ENCODE results near the gene EMILIN1.
A peak's percentile ranks its signal among the peaks of the same experiment; 100 is the strongest.
"Not testable (repeated sequence)": the region's sequence is repeated elsewhere in the genome, so short reads cannot be mapped to it uniquely, and the experiment has no call there.

The EMILIN1 gene

DNA sequence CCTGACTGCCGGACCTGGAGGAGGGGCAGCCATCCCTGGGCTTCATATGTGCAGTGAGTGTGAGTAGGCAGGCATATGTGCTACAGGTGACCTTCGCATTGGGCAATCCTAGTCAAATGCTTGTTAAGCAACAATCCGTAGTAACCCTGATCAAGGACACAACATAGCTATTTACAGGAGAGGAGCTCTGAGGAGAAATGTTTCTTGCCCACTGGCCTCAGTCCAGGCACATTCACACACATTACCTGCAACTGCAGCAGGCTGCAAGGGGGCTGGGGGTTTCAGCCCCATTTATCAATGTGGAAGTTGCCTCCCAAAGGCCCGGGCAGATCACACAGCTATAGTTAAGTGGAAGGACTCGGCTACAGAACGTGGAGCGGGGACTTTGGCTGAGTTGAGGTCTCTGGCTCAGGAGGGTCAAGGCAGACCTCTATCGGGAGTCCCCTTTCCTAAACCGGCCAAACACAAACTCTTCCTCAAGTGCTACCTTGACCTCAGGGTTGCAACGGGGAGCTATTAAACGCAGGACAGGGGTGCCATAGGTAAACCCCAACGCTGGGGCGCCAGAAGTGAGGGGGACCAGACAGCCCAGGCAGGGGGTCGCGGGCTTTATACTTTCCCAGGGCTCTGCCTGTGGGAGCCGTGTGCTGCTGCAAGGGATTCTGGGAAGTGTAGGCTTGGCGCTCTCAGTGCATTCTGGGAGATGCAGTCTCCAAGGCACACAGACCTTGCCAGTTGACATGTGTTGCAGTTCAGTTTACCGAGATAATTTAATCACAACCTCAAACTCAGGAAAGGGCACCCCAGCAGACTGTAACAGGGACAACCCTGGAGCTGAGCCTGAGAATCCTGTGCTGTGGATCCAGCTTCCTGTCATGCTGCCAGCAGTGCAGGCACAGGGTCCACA lies 17.6 kb downstream of the EMILIN1 start:
- DNase-seq = peak; percentile 54 to 77

DNA sequence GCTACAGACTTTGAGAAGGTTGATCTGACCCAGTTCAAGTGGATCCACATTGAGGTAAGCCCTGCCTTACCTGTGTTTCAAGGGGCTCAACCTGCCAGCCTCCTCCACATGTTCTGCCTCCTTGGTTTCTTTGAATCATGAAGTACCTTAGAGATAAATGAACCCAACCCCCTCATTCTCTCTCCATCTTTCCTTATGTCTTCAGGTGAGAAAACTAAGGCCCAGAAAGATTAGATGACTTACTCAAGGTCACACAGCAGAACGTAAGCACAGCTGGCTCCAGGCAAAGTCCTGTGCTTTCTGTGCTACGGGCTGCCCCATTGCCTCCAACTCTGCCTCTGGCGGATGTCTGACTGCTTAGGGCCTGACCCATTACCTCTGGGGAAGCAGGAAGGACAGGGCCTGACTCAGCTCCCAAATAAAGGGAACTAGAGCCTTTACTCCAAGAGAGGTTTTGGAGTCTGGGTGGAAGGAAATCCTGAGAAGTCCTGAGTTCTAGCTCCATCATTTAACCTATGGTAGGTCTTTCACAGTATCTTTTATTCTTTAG lies 18.4 kb downstream of the EMILIN1 start:
- DNase-seq = no peak

DNA sequence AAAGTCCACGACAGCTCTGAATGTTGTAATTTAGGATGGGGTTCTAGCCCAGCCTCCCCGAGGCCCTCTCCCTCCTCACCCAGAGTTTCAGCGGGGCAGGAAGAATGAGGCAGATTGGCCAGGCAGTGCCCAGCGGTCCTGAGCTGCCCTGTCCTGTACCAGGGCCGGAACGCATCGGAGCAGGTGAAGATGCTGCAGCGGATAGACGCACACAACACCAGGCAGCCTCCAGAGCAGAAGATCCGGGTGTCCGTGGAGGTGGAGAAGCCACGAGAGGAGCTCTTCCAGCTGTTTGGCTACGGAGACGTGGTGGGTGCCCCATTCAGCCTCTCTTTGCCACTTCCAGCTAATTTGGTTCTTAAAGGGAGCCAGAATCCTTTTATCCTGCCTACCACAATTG lies 18.9 kb downstream of the EMILIN1 start:
- no peak for DNase-seq

DNA sequence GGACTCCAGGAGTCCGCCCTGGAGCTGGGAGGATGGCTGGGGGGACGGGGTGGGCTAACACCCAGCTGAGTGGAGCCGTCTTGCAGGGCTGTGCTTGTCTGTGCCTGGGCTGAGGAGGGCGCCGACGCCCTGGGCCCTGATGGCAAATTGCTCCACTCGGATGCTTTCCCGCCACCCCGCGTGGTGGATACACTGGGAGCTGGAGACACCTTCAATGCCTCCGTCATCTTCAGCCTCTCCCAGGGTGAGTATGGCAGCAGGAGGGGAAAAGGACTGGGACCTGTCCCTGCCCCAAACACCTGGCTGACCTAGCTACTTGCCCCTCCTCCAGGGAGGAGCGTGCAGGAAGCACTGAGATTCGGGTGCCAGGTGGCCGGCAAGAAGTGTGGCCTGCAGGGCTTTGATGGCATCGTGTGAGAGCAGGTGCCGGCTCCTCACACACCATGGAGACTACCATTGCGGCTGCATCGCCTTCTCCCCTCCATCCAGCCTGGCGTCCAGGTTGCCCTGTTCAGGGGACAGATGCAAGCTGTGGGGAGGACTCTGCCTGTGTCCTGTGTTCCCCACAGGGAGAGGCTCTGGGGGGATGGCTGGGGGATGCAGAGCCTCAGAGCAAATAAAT lies 21.0 kb downstream of the EMILIN1 start:
- no peak for DNase-seq

DNA sequence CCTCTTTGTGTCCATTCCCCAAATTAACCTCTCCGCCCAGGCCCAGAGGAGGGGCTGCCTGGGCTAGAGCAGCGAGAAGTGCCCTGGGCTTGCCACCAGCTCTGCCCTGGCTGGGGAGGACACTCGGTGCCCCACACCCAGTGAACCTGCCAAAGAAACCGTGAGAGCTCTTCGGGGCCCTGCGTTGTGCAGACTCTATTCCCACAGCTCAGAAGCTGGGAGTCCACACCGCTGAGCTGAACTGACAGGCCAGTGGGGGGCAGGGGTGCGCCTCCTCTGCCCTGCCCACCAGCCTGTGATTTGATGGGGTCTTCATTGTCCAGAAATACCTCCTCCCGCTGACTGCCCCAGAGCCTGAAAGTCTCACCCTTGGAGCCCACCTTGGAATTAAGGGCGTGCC lies 21.6 kb downstream of the EMILIN1 start:
- DNase-seq = no peak

DNA sequence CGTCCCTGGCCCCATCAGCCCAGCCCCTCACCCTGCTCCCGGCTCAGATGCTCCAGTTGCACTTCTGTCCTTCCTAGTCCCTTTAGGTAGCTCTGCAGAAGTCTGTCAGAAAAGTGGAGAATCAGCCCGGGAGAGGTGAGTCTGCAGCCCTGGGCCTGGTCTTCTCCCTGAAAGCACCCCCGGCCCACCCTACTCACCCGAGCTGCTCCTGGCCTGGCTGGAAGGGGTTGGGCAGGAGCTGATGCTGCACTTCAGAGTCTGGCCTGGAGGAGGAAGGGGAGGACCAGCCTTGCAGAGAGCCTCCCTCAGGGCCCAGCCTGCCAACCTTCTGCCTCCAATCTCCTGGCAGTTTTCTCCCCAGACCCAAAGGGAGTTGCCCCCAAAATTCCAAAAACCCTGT lies 23.9 kb downstream of the EMILIN1 start:
- DNase-seq = no peak

DNA sequence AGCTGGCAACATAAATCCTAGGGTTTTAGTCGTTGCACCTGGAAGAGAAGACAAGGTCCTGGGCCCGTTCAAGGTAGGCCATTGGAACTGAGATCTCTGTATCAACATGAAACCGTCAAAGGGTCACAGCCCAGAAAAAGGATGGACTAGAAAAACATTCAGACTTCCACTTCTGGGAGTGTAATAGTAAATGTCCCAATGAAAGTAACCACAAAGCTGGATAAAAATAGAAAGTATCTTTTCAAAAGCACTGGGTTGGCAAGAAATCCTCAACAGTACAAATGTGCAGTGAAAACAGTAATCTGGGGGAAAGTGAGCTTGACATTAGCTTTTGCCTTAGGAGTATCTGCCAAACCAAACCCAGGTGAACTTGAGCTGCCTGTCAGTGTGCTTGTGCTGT lies 27.6 kb downstream of the EMILIN1 start:
- no peak for DNase-seq

DNA sequence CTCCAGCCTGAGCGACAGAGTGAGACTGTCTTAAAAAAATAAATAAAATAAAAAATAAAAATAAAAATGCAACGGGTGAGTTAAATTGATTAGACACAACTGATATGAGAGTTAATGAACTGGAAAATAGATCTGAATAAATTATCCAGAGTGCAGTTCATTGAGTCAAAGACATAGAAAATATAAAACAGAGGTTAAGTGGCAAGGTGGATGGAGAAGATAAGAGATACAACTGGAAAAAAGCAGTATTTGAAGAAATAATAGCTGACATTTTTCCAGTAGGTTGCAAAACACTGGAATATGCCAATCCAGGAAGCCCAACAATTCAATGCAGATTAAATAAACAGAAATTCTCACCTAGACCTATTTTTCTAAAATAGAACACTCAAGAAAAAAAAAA lies 29.8 kb downstream of the EMILIN1 start:
- DNase-seq = no peak

DNA sequence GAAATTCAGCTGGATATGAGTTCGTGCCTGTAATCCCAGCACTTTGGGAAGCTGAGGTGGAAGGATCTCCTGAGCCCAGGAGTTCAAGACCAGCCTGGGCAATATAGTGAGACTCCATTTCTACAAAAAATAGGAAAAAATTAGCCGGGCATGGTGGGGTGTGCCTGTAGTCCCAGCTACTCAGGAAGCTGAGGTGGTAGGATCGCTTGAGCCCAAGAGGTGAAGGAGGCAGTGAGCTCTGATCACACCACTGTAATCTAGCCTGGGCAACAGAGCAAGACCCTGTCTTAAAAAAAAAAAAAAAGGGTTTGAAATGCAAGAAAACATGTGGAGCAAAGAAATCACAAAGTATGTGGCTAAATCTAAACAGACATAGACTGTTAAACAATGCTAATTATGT lies 30.7 kb downstream of the EMILIN1 start:
- no peak for DNase-seq

DNA sequence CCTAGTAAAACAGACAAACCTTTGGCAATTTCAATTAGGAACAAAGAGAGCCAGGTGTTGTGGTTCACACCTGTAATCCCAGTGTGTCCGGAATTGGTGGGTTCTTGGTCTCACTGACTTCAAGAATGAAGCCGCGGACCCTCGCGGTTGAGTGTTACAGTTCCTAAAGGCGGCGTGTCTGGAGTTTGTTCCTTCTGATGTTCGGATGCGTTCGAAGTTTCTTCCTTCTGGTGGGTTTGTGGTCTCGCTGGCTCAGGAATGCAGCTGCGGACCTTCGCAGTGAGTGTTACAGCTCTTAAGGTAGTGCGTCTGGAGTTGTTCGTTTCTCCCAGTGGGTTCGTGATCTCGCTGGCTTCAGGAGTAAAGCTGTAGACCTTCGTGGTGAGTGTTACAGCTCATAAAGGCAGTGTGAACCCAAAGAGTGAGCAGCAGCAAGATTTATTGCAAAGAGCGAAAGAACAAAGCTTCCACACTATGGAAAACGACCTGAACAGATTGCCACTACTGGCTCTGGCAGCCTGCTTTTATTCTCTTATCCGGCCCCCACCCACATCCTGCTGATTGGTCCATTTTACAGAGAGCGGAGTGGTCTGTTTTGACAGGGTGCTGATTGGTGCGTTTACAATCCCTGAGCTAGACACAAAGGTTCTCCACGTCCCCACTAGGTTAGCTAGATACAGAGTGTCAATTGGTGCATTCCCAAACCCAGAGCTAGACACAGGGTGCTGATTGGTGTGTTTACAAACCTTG lies 32.4 kb downstream of the EMILIN1 start:
- not testable (repeated sequence) for DNase-seq

DNA sequence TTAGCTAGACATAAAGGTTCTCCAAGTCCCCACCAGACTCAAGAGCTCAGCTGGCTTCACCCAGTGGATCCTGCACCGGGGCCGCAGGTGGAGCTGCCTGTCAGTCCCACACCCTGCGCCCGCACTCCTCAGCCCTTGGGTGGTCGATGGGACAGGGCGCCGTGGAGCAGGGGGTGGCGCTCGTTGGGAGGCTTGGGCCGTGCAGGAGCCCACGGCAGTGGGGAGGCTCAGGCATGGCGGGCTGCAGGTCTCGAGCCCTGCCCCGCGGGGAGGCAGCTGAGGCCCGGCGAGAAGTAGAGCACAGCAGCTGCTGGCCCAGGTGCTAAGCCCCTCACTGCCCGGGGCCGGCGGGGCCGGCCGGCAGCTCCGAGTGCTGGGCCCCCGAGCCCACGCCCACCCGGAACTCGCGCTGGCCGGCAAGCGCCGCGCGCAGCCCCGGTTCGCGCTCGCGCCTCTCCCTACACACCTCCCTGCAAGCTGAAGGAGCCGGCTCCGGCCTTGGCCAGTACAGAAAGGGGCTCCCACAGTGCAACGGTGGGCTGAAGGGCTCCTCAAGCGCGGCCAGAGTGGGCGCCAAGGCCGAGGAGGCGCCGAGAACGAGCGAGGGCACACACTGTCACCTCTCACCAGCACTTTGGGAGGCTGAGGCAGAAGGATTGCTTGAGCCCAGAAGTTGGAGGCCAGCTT lies 33.1 kb downstream of the EMILIN1 start:
- not testable (repeated sequence) for DNase-seq

DNA sequence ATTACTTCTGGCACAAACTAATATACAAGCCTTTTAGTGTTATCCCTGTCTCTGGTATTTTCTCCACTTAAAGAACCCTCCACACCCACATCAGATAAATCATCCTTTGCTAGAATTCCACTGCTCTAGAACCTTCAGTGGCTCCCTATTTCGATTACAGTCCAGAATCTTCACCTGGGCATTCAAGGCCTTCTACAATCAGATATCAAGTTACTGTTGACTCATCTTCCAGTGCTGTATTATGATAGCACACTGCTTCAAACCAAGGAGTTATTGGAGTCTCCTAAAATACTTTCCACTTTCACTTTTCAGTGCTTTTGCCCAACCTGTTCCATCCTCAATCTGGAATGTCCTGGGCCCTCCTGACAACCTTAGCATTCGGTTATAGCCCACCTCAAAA lies 37.1 kb downstream of the EMILIN1 start:
- DNase-seq = no peak

DNA sequence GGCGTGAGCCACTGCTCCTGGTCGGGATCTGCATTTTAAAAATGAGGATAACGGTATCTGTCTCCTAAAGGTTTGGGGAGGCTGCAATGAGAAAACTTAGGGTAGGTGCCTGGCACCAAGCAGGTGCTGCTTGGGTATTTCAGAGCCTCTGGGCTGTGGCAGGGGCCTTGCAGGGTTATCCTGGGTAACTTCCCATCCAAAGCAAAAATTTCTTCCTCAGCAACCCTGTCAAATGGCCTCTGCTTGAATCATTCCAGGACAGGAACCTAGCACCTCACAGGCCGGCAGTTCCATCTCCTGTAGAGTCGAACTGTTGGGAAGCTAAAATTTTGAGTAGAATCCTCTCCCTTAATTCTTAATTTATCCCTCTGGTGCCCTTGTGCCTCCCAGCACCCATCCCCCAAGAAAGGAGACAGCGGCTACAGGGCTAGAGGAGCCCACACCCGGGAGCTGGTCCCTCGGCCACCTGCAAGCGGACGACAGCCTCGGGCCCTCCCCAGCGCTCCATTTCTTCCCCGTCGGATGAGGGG lies 39.6 kb downstream of the EMILIN1 start:
- peak in 1 of 2 experiments; percentile 15 for DNase-seq

DNA sequence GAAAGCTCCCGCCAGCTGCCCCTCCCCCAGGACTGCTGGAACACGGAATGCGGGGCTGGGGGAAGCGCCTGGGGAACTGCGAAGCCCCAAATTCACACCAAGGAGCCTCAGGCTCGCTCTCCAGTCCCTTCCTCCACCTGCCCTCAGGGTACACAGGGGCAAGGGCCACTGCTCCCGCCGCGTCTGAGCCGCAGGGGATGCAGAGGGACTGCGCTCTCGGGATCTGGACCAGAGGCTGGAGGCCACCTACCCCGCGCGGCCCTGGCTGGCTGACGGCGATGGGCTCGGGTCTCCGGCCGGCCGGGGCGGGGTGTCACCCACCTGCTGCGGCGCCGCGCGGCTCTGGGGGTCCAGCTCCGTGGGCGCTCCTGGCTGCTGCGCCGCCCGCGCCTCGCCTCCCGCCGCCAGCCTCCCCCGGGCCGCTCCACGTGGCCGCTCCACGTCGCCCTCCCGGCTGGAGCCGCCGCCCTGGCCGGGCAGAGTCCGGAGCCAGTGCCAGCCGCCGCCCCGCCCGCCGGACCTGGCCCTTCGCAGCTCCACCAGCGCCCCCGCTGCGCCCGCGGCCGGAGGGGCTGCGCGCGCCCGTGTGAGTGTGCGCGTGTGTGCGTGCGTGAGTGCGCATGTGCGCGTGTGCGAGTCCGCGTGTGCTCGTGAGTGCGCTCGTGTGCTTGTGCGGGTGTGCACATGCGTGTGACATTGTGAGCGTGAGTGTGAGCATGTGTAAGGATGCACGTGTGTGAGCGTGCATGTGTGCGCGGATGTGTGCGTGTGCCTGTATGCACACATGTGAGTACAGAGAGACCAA lies 40.3 kb downstream of the EMILIN1 start, which contains the start of gene CGREF1:
Gene CGREF1, minus strand, starts transcription at position 604 of the 805 bp plus-strand sequence. CDS start 14,762 bp downstream, outside the sequence.
- peak in 1 of 2 experiments; percentile 66 for DNase-seq

DNA sequence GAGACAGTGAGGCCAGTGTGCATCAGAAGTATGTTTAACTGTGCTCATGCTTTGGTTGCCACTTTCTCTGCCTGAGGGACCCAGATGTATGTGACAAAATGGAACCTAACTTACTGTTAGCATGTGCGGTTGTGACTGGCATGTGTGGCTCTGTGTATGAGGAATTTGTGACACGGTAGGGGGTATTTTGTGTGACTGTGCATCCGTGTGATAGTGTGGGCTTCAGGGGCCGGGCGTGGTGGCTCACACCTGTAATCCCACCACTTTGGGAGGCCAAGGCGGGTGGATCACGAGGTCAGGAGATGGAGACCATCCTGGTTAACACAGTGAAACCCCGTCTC lies 40.9 kb downstream of the EMILIN1 start:
- DNase-seq = not testable (repeated sequence)

DNA sequence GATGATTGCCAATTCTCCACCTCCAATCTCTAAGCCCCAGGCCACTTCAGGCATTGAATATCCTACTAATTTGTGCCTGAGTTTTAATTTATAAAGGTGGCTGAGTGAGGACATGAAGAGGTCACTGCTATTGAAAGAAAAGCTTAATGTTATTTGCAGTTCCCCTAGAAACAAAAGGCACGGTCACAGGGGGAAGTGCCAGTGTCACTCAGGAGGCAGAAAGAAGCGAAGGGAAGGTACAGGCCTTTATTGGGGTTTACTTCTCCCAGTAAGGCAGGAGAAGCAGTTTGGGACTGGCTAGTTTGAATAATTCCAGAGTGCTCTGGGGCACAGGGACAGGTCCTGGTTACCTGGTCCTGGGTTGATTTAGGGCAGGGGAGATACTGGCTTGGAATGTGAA lies 43.5 kb downstream of the EMILIN1 start:
- DNase-seq = no peak

DNA sequence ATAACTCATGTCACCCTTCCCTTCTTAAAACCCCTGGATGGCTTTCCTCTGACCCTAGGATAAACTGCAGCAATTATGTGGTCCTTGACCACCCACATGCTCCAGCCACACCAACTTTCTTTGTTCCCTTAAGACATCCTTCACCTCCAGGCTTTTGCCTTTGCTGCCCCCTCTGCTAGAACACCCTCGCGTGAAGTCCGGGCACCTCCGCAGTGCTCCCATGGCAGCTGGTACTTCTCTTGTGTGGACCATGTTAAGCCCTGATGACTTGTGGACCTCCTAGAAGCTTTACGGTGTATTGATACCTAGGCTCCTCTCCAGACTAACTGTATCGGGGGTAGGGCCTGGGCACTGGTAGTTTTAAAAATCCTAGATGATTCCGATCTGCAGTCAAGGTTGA lies 44.4 kb downstream of the EMILIN1 start:
- DNase-seq = no peak

DNA sequence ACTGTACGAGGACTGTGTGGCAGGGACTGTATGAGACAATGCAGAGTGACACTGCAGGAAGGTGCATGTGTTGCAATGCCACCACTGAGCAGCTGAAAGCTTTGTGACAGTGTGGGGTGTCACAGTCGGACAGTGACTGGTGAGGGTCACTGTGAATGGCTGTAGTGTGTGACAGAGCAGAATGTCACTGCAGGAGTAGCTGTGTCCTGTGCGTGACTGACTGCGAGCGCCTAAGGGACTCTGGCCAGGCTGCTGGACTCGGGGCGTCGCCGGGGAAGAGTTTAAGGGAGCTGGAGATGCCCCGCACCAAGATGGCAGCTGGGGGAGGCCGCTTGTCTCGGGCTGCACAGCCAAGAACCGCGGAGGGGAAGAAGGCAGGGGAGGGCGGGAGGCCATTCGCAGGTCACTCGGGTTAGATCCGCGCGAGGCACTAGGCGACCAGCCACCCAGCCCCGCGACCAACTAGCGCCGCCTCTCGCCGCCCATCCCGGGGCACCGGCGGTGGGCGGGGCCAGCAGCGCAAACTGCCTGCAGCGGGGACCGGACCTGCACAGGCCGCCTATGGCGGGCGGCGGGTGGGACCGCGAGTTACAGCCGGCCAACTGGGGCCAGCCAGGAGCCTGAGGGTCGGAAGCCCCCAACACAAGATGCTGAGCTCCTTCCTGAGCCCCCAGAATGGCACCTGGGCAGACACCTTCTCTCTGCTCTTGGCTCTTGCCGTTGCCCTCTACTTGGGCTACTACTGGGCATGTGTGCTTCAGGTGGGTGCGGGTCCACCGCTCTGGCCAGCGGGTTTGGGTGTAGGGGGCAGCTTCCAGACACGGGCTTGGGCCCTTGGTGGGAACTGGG lies 45.1 kb downstream of the EMILIN1 start, which contains the start of gene ABHD1:
Gene ABHD1, plus strand, starts transcription at position 514 of the 849 bp plus-strand sequence. Its CDS starts 134 bp downstream, at position 648.
- peak in 1 of 2 experiments; percentile 20 for DNase-seq

DNA sequence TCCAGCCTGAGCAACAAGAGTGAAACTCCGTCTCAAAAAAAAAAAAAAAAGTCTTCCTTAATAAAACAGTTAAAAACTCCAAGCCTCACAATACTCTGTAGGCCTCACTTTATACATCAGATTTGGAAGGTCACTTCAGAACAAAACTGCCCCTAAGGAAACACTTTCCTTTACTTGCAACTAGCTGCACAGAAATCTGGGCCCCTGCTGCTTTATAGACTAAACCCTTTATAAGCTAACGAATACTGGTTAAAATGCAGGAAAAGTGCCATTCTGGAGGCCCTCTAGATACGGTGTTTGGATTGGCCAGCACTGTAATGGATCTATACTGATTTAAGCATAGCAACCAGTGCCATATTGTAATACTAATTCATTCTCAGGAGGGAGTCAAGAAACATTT lies 46.7 kb downstream of the EMILIN1 start:
- no peak for DNase-seq

DNA sequence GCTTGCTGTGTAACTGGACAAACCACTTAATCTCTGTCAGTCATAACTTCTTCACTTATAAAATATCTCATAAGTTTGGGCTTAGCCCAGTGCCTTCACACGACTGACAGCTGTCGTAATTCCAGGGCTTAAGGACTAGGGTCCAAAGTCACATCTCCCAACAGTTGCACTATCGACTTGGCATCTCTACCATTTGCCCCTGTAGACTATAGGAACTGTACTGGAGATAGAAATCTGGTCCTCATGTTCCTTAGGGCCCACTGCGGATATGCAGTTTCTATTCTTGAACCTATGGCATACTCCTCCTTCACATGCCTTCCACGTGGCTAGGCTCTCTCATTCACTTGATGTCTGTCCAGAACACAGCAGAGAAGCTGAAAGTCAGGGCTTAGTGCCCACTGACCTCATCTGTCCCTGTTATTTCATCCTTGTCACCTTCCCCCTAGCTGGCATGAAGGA lies 47.9 kb downstream of the EMILIN1 start:
- no peak for DNase-seq
